SK-N-SH (cell line): ENCODE results near the gene GPR82. TPM values are rescaled to one million over a fixed set of nuclear protein-coding genes. Genes with fewer than 3 reads are reported as not detected.

Experiments used
- CTCF ChIA-PET: fragments of 300-600, 350-600 bp; formaldehyde crosslinking; extraction: SDS; loops from one replicate; lab custom pipeline; 2021; lab: Yijun Ruan, JAX
- POLR2A ChIA-PET: fragments of 350-600 bp; sonication (Branson Sonifier 250); formaldehyde crosslinking; extraction: SDS; loops from one replicate; lab custom pipeline; 2020; ENCODE audit warnings: antibody characterized with exemption, inconsistent platforms; lab: Yijun Ruan, JAX
- DNase-seq: peaks from one replicate; pipeline ENCODE4 v3.0.0; 2012
- H2AFZ ChIP-seq: fragments of 200-600 bp; sonication (generic); 2 replicates; pipeline ENCODE4 v1.8.1; 2016; ENCODE audit warnings: antibody characterized with exemption, mild to moderate bottlenecking, low read depth
- H3F3A ChIP-seq: fragments of 200-600 bp; sonication (generic); replicated peaks from 2 replicates; pipeline ENCODE3; 2016; ENCODE audit warnings: antibody characterized with exemption, mild to moderate bottlenecking; ENCODE audit not compliant: insufficient read depth
- H3K27ac ChIP-seq, 2 experiments: fragments of 200-500 bp in 1 of 2; fragments of 200-600 bp in 1 of 2; sonication (Bioruptor generic) in 1 of 2; sonication (generic), shearing (Covaris generic) in 1 of 2; 2 replicates each; pipeline versions ENCODE4 v1.5.1 to v1.6.1; 2014 to 2016; ENCODE audit warnings: low read depth in 2 of 2, inconsistent platforms in 1 of 2, low read length in 1 of 2, mild to moderate bottlenecking in 1 of 2, mixed read lengths in 1 of 2
- H3K27me3 ChIP-seq: fragments of 200-600 bp; sonication (generic), shearing (Covaris generic); 2 replicates; pipeline ENCODE4 v1.6.1; 2016; ENCODE audit warnings: mixed run types; ENCODE audit not compliant: insufficient read depth
- H3K36me3 ChIP-seq, 2 experiments: fragments of 200-500 bp in 1 of 2; fragments of 200-600 bp in 1 of 2; sonication (Bioruptor generic) in 1 of 2; sonication (generic) in 1 of 2; replicated peaks in 1 of 2; 2 replicates each; pipeline versions ENCODE3 to v1.5.1; 2014 to 2016; ENCODE audit warnings: low read length in 1 of 2, mild to moderate bottlenecking in 1 of 2; ENCODE audit not compliant: insufficient read depth in 2 of 2, control insufficient read depth in 1 of 2
- H3K4me1 ChIP-seq, 2 experiments: fragments of 200-500 bp in 1 of 2; fragments of 200-600 bp in 1 of 2; sonication (Bioruptor generic) in 1 of 2; sonication (generic), shearing (Covaris generic) in 1 of 2; 2 replicates each; pipeline versions ENCODE4 v1.5.1 to v1.6.1; 2014 to 2016; ENCODE audit warnings: low read depth in 1 of 2, low read length in 1 of 2, mixed run types in 1 of 2; ENCODE audit not compliant: insufficient read depth in 2 of 2, control insufficient read depth in 1 of 2
- H3K4me2 ChIP-seq: fragments of 200-600 bp; sonication (generic), shearing (Covaris generic); 2 replicates; pipeline ENCODE4 v1.6.1; 2017; ENCODE audit warnings: mixed run types
- H3K4me3 ChIP-seq, 2 experiments: fragments of 200-500 bp in 1 of 2; fragments of 200-600 bp in 1 of 2; sonication (Bioruptor generic) in 1 of 2; sonication (generic), shearing (Covaris generic) in 1 of 2; 2 replicates each; pipeline versions ENCODE4 v1.5.1 to v1.8.1; 2014 to 2016; ENCODE audit warnings: low read depth in 2 of 2, inconsistent platforms in 1 of 2, low read length in 1 of 2, mild to moderate bottlenecking in 1 of 2, mixed read lengths in 1 of 2, moderate library complexity in 1 of 2
- H3K79me2 ChIP-seq: fragments of 200-600 bp; sonication (generic); 2 replicates; pipeline ENCODE4 v1.8.1; 2017; ENCODE audit warnings: mild to moderate bottlenecking; ENCODE audit not compliant: insufficient read depth
- H3K9ac ChIP-seq: fragments of 200-600 bp; sonication (generic); 2 replicates; pipeline ENCODE4 v1.6.1; 2017; ENCODE audit warnings: mixed run types
- H3K9me2 ChIP-seq: fragments of 200-600 bp; sonication (generic); 2 replicates; pipeline ENCODE4 v1.6.1; 2017; ENCODE audit warnings: mixed run types
- H3K9me3 ChIP-seq: fragments of 200-600 bp; sonication (generic); 2 replicates; pipeline ENCODE4 v1.6.1; 2017; ENCODE audit warnings: mixed run types, mild to moderate bottlenecking, moderate library complexity
- H4K20me1 ChIP-seq: fragments of 200-600 bp; sonication (generic); 2 replicates; pipeline ENCODE4 v1.6.1; 2017; ENCODE audit warnings: mild to moderate bottlenecking, mixed run types; ENCODE audit not compliant: insufficient read depth
- CHD2 ChIP-seq: fragments of 150-350 bp; IDR thresholded peaks from 2 replicates; pipeline ENCODE4 v1.6.1; 2018; ENCODE audit warnings: low read length; ENCODE audit not compliant: partially characterized antibody
- CTCF ChIP-seq: fragments of 200-600 bp; sonication (generic); IDR thresholded peaks from 2 replicates; pipeline ENCODE4 v1.6.1; 2017; ENCODE audit warnings: antibody characterized with exemption, mild to moderate bottlenecking, moderate library complexity
- ELF1 ChIP-seq: IDR thresholded peaks from 2 replicates; pipeline ENCODE4 v1.4.0; 2012
- EP300 ChIP-seq, 2 experiments: IDR thresholded peaks; 2 replicates each; pipeline versions ENCODE4 v1.4.0 to v1.6.1; 2012; ENCODE audit warnings: borderline replicate concordance in 1 of 2, low read depth in 1 of 2, low read length in 1 of 2
- EZH2phosphoT487 ChIP-seq: fragments of 200-600 bp; sonication (generic); IDR thresholded peaks from 2 replicates; pipeline ENCODE4 v1.6.1; 2017; ENCODE audit warnings: low read depth, mixed run types, mild to moderate bottlenecking, antibody characterized with exemption, moderate library complexity, borderline replicate concordance
- FOSL2 ChIP-seq: IDR thresholded peaks from 2 replicates; pipeline ENCODE4 v1.4.0; 2012; ENCODE audit warnings: low read depth, mild to moderate bottlenecking, moderate library complexity, borderline replicate concordance
- FOXJ3 ChIP-seq: sonication (generic); formaldehyde crosslinking; IDR thresholded peaks from 2 replicates; pipeline ENCODE4 v1.5.1; 2020; ENCODE audit warnings: mild to moderate bottlenecking, missing genetic modification reagents
- MAX ChIP-seq: IDR thresholded peaks from 2 replicates; pipeline ENCODE4 v1.4.0; 2012; ENCODE audit warnings: low read depth
- MEF2A ChIP-seq: IDR thresholded peaks from 2 replicates; pipeline ENCODE4 v1.4.0; 2012; ENCODE audit warnings: low read depth, borderline replicate concordance
- POLR2AphosphoS5 ChIP-seq: IDR thresholded peaks from 2 replicates; pipeline ENCODE4 v1.6.1; 2012; ENCODE audit warnings: low read depth, low read length
- REST ChIP-seq: IDR thresholded peaks from 2 replicates; pipeline ENCODE4 v1.6.1; 2012; ENCODE audit warnings: mild to moderate bottlenecking, low read depth, low read length, moderate library complexity
- RXRA ChIP-seq: IDR thresholded peaks from 2 replicates; pipeline ENCODE4 v1.4.0; 2012; ENCODE audit warnings: low read depth, mild to moderate bottlenecking, borderline replicate concordance
- TAF1 ChIP-seq: IDR thresholded peaks from 2 replicates; pipeline ENCODE4 v1.6.1; 2012; ENCODE audit warnings: low read depth, mild to moderate bottlenecking, low read length, moderate library complexity, borderline replicate concordance
- USF1 ChIP-seq: IDR thresholded peaks from 2 replicates; pipeline ENCODE4 v1.4.0; 2012; ENCODE audit warnings: low read depth, borderline replicate concordance
- WGBS: methylation state at CpG from one replicate; pipeline ENCODE4 v1.1.6; 2017; ENCODE audit warnings: low lambda C conversion rate; 5-methylcytosine and 5-hydroxymethylcytosine counted together
- polyA plus RNA-seq, 3 experiments: library from polyadenylated mRNA; depleted of rRNA; stranded (reverse); fragments of >200 nt; gene quantifications; 2 replicates each; pipeline ENCODE4 v1.2.3, GENCODE V29; 2012
- TF ChIP-seq, protein P1 (sequence below): fragments of 150-350 bp; IDR thresholded peaks from 2 replicates; pipeline ENCODE4 v1.6.1; 2016; ENCODE audit warnings: mild to moderate bottlenecking, low read depth, low read length

Gene GPR82
- polyA plus RNA-seq, 1 of the 3 experiments (the other 2 are of a cell fraction) = not detected

DNA sequence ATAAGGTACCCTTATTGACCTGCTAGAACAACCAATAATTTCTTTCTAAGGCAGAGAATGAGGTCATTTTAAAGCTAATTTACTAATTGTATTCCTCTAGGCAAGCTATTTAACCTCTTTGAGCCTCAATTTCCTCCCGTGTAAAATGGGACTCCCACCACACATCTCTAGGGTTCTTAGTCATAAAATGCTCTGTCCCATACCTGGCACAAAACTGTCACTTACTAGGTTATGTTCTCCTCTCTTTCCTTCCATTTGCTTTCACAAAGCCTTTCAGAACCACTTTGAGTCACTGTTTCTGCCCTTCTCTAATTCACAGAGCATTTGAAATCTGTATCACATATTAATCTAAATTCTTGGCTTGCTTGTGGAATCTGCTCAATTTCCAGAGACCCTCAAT, 2.4 kb upstream of the GPR82 start:
- no peak for DNase-seq
- H3K79me2 ChIP-seq = no peaks in the 10 kb centered on the region
- H3K4me2 ChIP-seq = no peak overlapping the region
- no peak overlapping the region for H3K9ac ChIP-seq
- H3F3A ChIP-seq = no peaks in the 10 kb centered on the region
- no peak overlapping the region for H2AFZ ChIP-seq
- no peaks in the 10 kb centered on the region for H4K20me1 ChIP-seq
- no peaks in the 10 kb centered on the region for H3K27me3 ChIP-seq
- no peak for TF ChIP-seq RXRA
- no peak for TF ChIP-seq POLR2AphosphoS5
- TF ChIP-seq CTCF = no peak
- no peaks in the 10 kb centered on the region for H3K9me2 ChIP-seq
- ChIA-PET POLR2A (no interaction called here), CTCF (no interaction called here)
- H3K4me1 ChIP-seq = no peaks in the 10 kb centered on the region
- H3K4me3 ChIP-seq = no peak overlapping the region
- WGBS = 0% methylated on average over 1 of the region's 1 CpG
- no peaks in the 10 kb centered on the region for H3K36me3 ChIP-seq
- H3K27ac ChIP-seq = no peak overlapping the region
- H3K9me3 ChIP-seq = no peaks in the 10 kb centered on the region

DNA sequence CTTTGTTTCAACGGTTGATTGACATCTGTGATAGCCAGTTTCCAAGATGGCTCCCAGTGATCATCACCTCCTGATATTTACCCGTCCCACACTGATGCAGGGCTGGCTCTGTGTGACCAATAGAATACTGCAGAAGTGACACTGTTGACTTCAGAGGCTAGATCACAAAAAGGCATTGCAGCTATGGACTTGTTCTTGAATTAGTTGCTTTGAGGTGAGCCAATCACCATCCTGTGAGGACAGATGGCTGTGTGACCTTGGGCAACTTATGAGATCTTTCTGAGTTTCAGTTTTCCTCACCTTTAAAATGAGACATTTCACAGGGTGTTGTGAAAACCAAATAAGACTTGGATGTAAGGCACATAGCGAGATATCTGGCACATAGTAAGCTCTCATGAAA, 1.8 kb upstream of the GPR82 start:
- H3K79me2 ChIP-seq = no peaks in the 10 kb centered on the region
- H4K20me1 ChIP-seq = no peaks in the 10 kb centered on the region
- no peaks in the 10 kb centered on the region for H3K9me3 ChIP-seq
- H2AFZ ChIP-seq = no peak overlapping the region
- no peaks in the 10 kb centered on the region for H3K36me3 ChIP-seq
- ChIA-PET POLR2A (no interaction called here), CTCF (no interaction called here)
- no peaks in the 10 kb centered on the region for H3K9me2 ChIP-seq
- no peaks in the 10 kb centered on the region for H3K4me1 ChIP-seq
- no peak for TF ChIP-seq CTCF
- TF ChIP-seq TAF1 = no peak
- no peak for TF ChIP-seq REST
- no peak for TF ChIP-seq FOXJ3 (CRISPR knock-in tag)
- TF ChIP-seq, protein P1, sequence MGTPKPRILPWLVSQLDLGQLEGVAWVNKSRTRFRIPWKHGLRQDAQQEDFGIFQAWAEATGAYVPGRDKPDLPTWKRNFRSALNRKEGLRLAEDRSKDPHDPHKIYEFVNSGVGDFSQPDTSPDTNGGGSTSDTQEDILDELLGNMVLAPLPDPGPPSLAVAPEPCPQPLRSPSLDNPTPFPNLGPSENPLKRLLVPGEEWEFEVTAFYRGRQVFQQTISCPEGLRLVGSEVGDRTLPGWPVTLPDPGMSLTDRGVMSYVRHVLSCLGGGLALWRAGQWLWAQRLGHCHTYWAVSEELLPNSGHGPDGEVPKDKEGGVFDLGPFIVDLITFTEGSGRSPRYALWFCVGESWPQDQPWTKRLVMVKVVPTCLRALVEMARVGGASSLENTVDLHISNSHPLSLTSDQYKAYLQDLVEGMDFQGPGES = no peak
- no peak for TF ChIP-seq USF1
- no peak for TF ChIP-seq MAX
- no peak for TF ChIP-seq CHD2
- TF ChIP-seq MEF2A = no peak
- no peak for TF ChIP-seq EP300 (IDR thresholded peaks at IDR 0.05; ENCODE audit: borderline replicate concordance in 1 of 2, low read depth in 1 of 2, low read length in 1 of 2)
- TF ChIP-seq FOSL2 = no peak
- no peak for TF ChIP-seq ELF1
- no peak for TF ChIP-seq EZH2phosphoT487
- 40% methylated on average over 3 of the region's 3 CpGs for WGBS
- no peak for DNase-seq
- H3K9ac ChIP-seq = no peak overlapping the region
- no peaks in the 10 kb centered on the region for H3F3A ChIP-seq
- H3K4me2 ChIP-seq = no peak overlapping the region
- H3K4me3 ChIP-seq = no peak overlapping the region
- no peak overlapping the region for H3K27ac ChIP-seq
- H3K27me3 ChIP-seq = no peaks in the 10 kb centered on the region
